LNCaP clone FGC (cell line): ENCODE data around the gene GPR157.

Experiments
- DNase-seq: peaks from one replicate; pipeline ENCODE4 v3.0.0-alpha.2; 2011; ENCODE audit warnings: low read depth
- H3K4me3 ChIP-seq: 2 replicates; pipeline ENCODE4 v1.5.1; 2011; ENCODE audit warnings: mild to moderate bottlenecking, low read depth, low read length, control low read depth
- CTCF ChIP-seq: IDR thresholded peaks from 2 replicates; pipeline ENCODE4 v1.5.1; 2012; ENCODE audit warnings: mild to moderate bottlenecking; ENCODE audit not compliant: control insufficient read depth, insufficient read depth; ENCODE audit errors: extremely low read depth

Gene GPR157

GRCh38 chr1:9128520-9129265 lies at the start of gene GPR157:
Gene GPR157 (minus strand): TSS chr1:9129102. CDS start chr1:9129027, 75 bp downstream.
- peak within 1 kb of the TSS; percentile 82 for H3K4me3 ChIP-seq
- peak; percentile 33 for TF ChIP-seq CTCF
- peak; percentile 54 for DNase-seq

- H3K4me3 ChIP-seq: no peak overlapping the region
- no peak for DNase-seq
- no peak for TF ChIP-seq CTCF
Measured at GRCh38 chr1:9174762-9175161, 45.9 kb upstream of the GPR157 start.

- TF ChIP-seq CTCF: no peak
- DNase-seq: no peak
- H3K4me3 ChIP-seq: no peak overlapping the region
Measured at GRCh38 chr1:9174243-9174642, 45.3 kb upstream of the GPR157 start.

- no peak for TF ChIP-seq CTCF
- H3K4me3 ChIP-seq: no peak overlapping the region
- DNase-seq: no peak
Measured at GRCh38 chr1:9169601-9170137, 40.8 kb upstream of the GPR157 start.

- no peak overlapping the region for H3K4me3 ChIP-seq
- DNase-seq: peak; percentile 18
- no peak for TF ChIP-seq CTCF
Measured at GRCh38 chr1:9167638-9168037, 38.7 kb upstream of the GPR157 start.

- no peak overlapping the region for H3K4me3 ChIP-seq
- no peak for DNase-seq
- no peak for TF ChIP-seq CTCF
Measured at GRCh38 chr1:9166289-9167235, 37.7 kb upstream of the GPR157 start.
